ENCODE data around the gene HP. TPM values are rescaled to one million over a fixed set of nuclear protein-coding genes. Genes with fewer than 3 reads are reported as not detected.

HP gene
- total and polyA plus RNA-seq, 10 of the 15 experiments (the other 5 are each of a cell fraction or from before 2014, with no cell fraction given) = 10.8 TPM; not detected in 9

DNA sequence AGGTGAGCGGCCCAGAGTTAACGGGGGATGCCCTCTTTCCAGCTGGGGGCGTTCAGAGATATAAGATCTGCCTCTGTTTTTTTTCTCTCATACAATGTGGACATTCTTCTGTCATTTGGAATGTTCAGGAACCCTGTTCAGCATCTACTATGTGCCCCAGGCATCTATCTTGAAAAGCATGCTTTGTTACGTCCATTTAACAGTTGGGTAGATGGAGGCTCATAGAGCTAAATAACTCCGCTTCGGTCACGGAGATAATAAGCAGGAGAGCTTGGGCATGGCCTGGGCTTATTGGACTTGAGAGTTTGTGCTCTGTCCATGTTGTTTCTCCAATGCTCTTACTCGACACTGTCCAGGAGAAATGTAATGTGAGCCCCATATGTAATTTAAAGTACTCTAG, 39.6 kb upstream of the HP start:
- H3K36me3 ChIP-seq (ENCODE audit: control insufficient read depth in 2 of 2, insufficient read depth in 2 of 2, low read length in 1 of 2) = peaks cover 3 to 8% of the 10 kb centered on the region in 2 experiments

More for the DNA sequence above, 39.6 kb upstream of the HP start:
- intact Hi-C loops (cut with micrococcal nuclease; ENCODE audit: unreplicated experiment) = no loop called here
- H3K27me3 ChIP-seq (replicated peaks in 1 of 2; ENCODE audit: control insufficient read depth in 2 of 2, insufficient read depth in 2 of 2, low read length in 1 of 2) = no peaks in the 10 kb centered on the region
- no peaks in the 10 kb centered on the region for H3K9me3 ChIP-seq (replicated peaks; ENCODE audit: control insufficient read depth, insufficient read depth, low read length)
- no peak overlapping the region for H3K4me2 ChIP-seq (ENCODE audit: control insufficient read depth, insufficient read depth)
- DNase-seq (ENCODE audit: low read depth, low spot score) = no peak
- no peak overlapping the region for H3K4me3 ChIP-seq
- no peak for FAIRE-seq
- H4K20me1 ChIP-seq (ENCODE audit: control insufficient read depth, insufficient read depth) = no peaks in the 10 kb centered on the region
- ChIA-PET POLR2A (no interaction called here), SMC1A (ENCODE audit: uncharacterized antibody, unreplicated experiment) (no interaction called here), CTCF (interaction anchor here (0.9 to 2.2 kb wide), 3 partner anchors 80 to 404 kb away, joined by 3 to 5 read pairs (median 4); no protein-coding TSS in a partner anchor), RAD21 (ENCODE audit: unreplicated experiment) (no interaction called here)
- H3K27ac ChIP-seq (ENCODE audit: control insufficient read depth, insufficient read depth) = no peak overlapping the region
- WGBS (ENCODE audit: insufficient coverage, insufficient replicate concordance, low lambda C conversion rate, missing lambda C conversion rate) = 93% methylated on average over 8 of the region's 8 CpGs
- H3K9ac ChIP-seq (ENCODE audit: control insufficient read depth, insufficient read depth, low read length) = no peak overlapping the region
- H3K4me1 ChIP-seq (ENCODE audit: control insufficient read depth, insufficient read depth, low read length) = 0 out of 2 replicates have a peak, but pooled peaks cover 4% of the 10 kb centered on the region
- H3K79me2 ChIP-seq (ENCODE audit: control insufficient read depth, insufficient read depth, low read length) = no peaks in the 10 kb centered on the region; the same call in 1 of the 2 replicates
- in situ Hi-C loops (cut with MboI) = no loop called here
- H2AFZ ChIP-seq (ENCODE audit: control insufficient read depth, low read depth, low read length) = no peak overlapping the region
- no peak for ATAC-seq
- TF ChIP-seq TCF7 (IDR thresholded peaks at IDR 0.05; ENCODE audit: borderline replicate concordance) (no peak), ZNF384 (IDR thresholded peaks at IDR 0.05; ENCODE audit: borderline replicate concordance, low read depth, low read length) (no peak), BMI1 (IDR thresholded peaks at IDR 0.05; ENCODE audit: borderline replicate concordance) (no peak), MXI1 (IDR thresholded peaks at IDR 0.05; ENCODE audit: low read depth, low read length) (no peak), RUNX3 (IDR thresholded peaks at IDR 0.05; ENCODE audit: low read length) (no peak), ETV6 (conservative IDR thresholded peaks at IDR 0.05 in 1 of 2, IDR thresholded peaks at IDR 0.05 in 1 of 2; ENCODE audit: borderline replicate concordance in 1 of 2, low read depth in 1 of 2) (no peak), CBFB (IDR thresholded peaks at IDR 0.05; ENCODE audit: low read depth) (no peak), SUZ12 (IDR thresholded peaks at IDR 0.05; ENCODE audit: unreplicated experiment) (no peak), CHD2 (IDR thresholded peaks at IDR 0.05; ENCODE audit: borderline replicate concordance, low read depth, low read length) (no peak), HDAC6 (IDR thresholded peaks at IDR 0.05; ENCODE audit: unreplicated experiment) (no peak), MEF2A (IDR thresholded peaks at IDR 0.05; ENCODE audit: insufficient read depth, low read depth, low read length) (no peak), BCL11A (IDR thresholded peaks at IDR 0.05; ENCODE audit: low read depth, low read length) (no peak), ZNF207 (IDR thresholded peaks at IDR 0.05; ENCODE audit: borderline replicate concordance) (no peak)
- TF ChIP-seq, protein P1, sequence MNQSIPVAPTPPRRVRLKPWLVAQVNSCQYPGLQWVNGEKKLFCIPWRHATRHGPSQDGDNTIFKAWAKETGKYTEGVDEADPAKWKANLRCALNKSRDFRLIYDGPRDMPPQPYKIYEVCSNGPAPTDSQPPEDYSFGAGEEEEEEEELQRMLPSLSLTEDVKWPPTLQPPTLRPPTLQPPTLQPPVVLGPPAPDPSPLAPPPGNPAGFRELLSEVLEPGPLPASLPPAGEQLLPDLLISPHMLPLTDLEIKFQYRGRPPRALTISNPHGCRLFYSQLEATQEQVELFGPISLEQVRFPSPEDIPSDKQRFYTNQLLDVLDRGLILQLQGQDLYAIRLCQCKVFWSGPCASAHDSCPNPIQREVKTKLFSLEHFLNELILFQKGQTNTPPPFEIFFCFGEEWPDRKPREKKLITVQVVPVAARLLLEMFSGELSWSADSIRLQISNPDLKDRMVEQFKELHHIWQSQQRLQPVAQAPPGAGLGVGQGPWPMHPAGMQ (IDR thresholded peaks at IDR 0.05; ENCODE audit: borderline replicate concordance) = no peak
- TF ChIP-seq, protein P2, sequence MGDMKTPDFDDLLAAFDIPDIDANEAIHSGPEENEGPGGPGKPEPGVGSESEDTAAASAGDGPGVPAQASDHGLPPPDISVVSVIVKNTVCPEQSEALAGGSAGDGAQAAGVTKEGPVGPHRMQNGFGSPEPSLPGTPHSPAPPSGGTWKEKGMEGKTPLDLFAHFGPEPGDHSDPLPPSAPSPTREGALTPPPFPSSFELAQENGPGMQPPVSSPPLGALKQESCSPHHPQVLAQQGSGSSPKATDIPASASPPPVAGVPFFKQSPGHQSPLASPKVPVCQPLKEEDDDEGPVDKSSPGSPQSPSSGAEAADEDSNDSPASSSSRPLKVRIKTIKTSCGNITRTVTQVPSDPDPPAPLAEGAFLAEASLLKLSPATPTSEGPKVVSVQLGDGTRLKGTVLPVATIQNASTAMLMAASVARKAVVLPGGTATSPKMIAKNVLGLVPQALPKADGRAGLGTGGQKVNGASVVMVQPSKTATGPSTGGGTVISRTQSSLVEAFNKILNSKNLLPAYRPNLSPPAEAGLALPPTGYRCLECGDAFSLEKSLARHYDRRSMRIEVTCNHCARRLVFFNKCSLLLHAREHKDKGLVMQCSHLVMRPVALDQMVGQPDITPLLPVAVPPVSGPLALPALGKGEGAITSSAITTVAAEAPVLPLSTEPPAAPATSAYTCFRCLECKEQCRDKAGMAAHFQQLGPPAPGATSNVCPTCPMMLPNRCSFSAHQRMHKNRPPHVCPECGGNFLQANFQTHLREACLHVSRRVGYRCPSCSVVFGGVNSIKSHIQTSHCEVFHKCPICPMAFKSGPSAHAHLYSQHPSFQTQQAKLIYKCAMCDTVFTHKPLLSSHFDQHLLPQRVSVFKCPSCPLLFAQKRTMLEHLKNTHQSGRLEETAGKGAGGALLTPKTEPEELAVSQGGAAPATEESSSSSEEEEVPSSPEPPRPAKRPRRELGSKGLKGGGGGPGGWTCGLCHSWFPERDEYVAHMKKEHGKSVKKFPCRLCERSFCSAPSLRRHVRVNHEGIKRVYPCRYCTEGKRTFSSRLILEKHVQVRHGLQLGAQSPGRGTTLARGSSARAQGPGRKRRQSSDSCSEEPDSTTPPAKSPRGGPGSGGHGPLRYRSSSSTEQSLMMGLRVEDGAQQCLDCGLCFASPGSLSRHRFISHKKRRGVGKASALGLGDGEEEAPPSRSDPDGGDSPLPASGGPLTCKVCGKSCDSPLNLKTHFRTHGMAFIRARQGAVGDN (IDR thresholded peaks at IDR 0.05) = no peak
- TF ChIP-seq, protein P3, sequence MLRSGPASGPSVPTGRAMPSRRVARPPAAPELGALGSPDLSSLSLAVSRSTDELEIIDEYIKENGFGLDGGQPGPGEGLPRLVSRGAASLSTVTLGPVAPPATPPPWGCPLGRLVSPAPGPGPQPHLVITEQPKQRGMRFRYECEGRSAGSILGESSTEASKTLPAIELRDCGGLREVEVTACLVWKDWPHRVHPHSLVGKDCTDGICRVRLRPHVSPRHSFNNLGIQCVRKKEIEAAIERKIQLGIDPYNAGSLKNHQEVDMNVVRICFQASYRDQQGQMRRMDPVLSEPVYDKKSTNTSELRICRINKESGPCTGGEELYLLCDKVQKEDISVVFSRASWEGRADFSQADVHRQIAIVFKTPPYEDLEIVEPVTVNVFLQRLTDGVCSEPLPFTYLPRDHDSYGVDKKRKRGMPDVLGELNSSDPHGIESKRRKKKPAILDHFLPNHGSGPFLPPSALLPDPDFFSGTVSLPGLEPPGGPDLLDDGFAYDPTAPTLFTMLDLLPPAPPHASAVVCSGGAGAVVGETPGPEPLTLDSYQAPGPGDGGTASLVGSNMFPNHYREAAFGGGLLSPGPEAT (IDR thresholded peaks at IDR 0.05; ENCODE audit: low read depth) = no peak
- TF ChIP-seq, protein P4, sequence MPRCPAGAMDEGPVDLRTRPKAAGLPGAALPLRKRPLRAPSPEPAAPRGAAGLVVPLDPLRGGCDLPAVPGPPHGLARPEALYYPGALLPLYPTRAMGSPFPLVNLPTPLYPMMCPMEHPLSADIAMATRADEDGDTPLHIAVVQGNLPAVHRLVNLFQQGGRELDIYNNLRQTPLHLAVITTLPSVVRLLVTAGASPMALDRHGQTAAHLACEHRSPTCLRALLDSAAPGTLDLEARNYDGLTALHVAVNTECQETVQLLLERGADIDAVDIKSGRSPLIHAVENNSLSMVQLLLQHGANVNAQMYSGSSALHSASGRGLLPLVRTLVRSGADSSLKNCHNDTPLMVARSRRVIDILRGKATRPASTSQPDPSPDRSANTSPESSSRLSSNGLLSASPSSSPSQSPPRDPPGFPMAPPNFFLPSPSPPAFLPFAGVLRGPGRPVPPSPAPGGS (IDR thresholded peaks at IDR 0.05; ENCODE audit: borderline replicate concordance, insufficient read depth, low read depth, low read length, poor library complexity, severe bottlenecking) = no peak
- no TSS peak for BruUV-seq (replicated peaks)

Data from GM12878 (cell line).